AG04450 (cell line): ENCODE data around the gene EHMT1. TPM values are rescaled to one million over a fixed set of nuclear protein-coding genes. Genes with fewer than 3 reads are reported as not detected.

Experiments
- CTCF ChIA-PET: fragments of 300-600, 350-600 bp; formaldehyde crosslinking; extraction: SDS; loops from one replicate; lab custom pipeline; 2022; ENCODE audit warnings: antibody characterized with exemption, inconsistent platforms; lab: Charles Lee
- POLR2A ChIA-PET: fragments of 350-600 bp; formaldehyde crosslinking; extraction: SDS; loops from one replicate; lab custom pipeline; 2021; ENCODE audit warnings: antibody characterized with exemption, inconsistent platforms; lab: Yijun Ruan, JAX
- DNase-seq: peaks from one replicate; pipeline ENCODE4 v3.0.0-alpha.2; 2011; ENCODE audit warnings: low read depth, low spot score
- H3K27ac ChIP-seq: one replicate; pipeline ENCODE4 v1.5.1; 2012; ENCODE audit warnings: low read depth, low read length, control low read depth
- H3K27me3 ChIP-seq: one replicate; pipeline ENCODE4 v1.6.0; 2012; ENCODE audit warnings: low read length; ENCODE audit not compliant: control insufficient read depth, insufficient read depth
- H3K4me3 ChIP-seq: 2 replicates; pipeline ENCODE4 v1.5.1; 2011; ENCODE audit warnings: mild to moderate bottlenecking, low read depth, low read length, control low read depth
- H3K9me3 ChIP-seq: 2 replicates; pipeline ENCODE4 v1.5.1; 2012; ENCODE audit warnings: low read length; ENCODE audit not compliant: control insufficient read depth, insufficient read depth
- polyA plus RNA-seq: library from polyadenylated mRNA; depleted of rRNA; stranded (reverse); fragments of >200 nt; gene quantifications from 2 replicates; pipeline ENCODE4 v1.2.3, GENCODE V29; 2011
- TF ChIP-seq, protein P1 (sequence below): IDR thresholded peaks from 2 replicates; pipeline ENCODE4 v1.5.1; 2011; ENCODE audit warnings: low read depth, low read length, control low read depth, inconsistent platforms

EHMT1 gene
- polyA plus RNA-seq, 1 experiment: 26.1 TPM

DNA sequence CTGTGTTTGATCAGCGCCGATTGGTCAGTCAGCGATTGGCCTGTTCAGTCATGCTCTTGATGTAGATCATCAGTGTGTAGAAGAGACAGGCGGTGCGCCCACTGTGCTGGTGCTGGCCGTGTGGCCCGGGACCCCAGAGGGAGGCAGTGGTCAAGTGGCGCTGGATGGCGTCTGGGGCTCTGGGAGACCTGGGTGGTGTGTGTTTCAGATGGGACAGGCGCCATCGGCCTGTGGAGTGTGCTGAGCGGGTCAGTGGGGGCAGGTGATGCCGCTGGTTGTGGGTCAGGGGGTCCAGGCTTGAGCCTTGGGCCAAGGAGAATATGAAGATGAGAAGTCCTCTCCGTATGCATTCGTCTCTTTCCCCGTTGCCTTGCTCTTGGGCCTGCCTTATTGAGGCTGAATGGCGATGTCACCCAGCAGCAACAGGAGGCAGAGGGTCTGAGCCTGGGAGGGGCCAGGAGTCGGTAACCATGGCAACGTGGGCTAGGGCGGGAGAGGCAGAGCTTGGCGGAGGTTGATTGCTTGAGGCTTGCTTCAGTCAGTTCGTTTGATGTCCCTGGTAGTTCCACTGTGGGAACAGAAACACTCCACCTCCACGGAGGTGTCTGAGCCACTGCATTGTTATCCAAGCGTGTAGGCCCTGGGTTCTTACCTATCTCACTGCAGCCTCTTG, 141.0 kb downstream of the EHMT1 start:
- ChIA-PET POLR2A (no interaction called here), CTCF (no interaction called here)
- Histone ChIP-seq H3K27ac (no peak overlapping the region), H3K9me3 (peaks cover 7% of the 10 kb centered on the region), H3K4me3 (no peak overlapping the region), H3K27me3 (no peaks in the 10 kb centered on the region)
- TF ChIP-seq, protein P1, sequence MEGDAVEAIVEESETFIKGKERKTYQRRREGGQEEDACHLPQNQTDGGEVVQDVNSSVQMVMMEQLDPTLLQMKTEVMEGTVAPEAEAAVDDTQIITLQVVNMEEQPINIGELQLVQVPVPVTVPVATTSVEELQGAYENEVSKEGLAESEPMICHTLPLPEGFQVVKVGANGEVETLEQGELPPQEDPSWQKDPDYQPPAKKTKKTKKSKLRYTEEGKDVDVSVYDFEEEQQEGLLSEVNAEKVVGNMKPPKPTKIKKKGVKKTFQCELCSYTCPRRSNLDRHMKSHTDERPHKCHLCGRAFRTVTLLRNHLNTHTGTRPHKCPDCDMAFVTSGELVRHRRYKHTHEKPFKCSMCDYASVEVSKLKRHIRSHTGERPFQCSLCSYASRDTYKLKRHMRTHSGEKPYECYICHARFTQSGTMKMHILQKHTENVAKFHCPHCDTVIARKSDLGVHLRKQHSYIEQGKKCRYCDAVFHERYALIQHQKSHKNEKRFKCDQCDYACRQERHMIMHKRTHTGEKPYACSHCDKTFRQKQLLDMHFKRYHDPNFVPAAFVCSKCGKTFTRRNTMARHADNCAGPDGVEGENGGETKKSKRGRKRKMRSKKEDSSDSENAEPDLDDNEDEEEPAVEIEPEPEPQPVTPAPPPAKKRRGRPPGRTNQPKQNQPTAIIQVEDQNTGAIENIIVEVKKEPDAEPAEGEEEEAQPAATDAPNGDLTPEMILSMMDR: no peak
- no peak for DNase-seq

DNA sequence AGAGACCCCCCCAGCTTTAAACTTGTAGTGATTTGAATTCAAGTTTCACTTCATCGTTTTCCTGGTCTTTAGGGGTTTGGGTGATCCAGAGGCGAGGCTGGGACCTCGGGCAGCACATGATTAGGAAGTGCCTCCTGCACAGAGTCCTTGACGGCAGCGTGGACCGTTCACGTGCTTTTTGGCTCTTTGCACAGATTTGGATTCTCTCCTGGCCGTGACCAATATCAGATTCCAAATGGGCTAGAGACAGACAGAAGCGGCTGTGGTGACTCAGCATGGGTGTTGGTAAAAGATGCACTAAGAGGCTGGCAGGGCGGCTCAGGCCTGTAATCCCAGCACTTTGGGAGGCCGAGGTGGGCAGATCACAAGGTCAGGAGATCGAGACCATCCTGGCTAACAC, 141.6 kb downstream of the EHMT1 start:
- Histone ChIP-seq H3K27me3 (no peaks in the 10 kb centered on the region), H3K27ac (no peak overlapping the region), H3K9me3 (peaks cover 1% of the 10 kb centered on the region), H3K4me3 (no peak overlapping the region)
- TF ChIP-seq, protein P1: no peak
- ChIA-PET CTCF (no interaction called here), POLR2A (no interaction called here)
- DNase-seq: no peak

DNA sequence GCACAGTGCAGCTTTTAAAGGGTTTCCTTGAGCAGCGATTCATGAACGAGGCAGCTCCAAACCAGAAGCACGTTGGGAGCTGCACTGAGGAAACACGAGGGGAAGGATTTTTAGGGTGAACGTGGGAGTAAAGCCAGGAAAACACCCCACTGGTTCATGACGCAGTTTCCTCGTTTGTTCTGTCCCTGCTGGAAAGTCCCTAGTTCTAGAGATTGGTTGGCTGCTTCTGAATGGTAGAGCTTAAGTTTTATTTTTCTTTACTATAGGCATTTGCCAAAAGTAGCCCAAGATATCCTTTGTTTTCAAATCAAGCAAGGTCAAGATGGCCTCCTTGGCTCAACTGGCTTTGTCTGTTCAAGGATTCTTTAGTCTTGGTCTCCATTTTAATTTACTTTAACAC, 142.2 kb downstream of the EHMT1 start:
- TF ChIP-seq, protein P1: no peak
- ChIA-PET POLR2A (no interaction called here), CTCF (no interaction called here)
- Histone ChIP-seq H3K27ac (no peak overlapping the region), H3K9me3 (no peaks in the 10 kb centered on the region; the same call in 1 of the 2 replicates), H3K4me3 (no peak overlapping the region), H3K27me3 (no peaks in the 10 kb centered on the region)
- DNase-seq: no peak

DNA sequence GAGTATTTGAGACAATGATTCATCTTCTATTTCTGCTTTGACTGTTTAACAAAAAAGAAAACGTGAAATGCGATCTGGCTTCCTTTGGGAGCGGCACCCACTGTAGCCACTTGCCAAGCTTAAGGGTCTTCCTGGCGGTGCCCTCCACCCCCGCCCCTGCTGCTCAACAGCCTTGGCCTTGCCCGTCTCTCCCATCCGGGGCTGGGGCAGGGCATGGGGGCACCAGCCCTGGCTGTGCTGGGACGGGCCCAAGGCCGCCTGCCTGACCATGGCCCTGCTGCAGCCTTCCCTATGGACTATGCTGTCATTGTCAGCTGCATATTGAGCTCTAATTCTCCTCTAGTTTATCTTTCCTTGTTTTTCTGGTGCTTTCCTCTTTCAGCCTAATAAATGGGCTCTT, 143.0 kb downstream of the EHMT1 start:
- Histone ChIP-seq H3K27me3 (no peaks in the 10 kb centered on the region), H3K4me3 (no peak overlapping the region), H3K27ac (no peak overlapping the region), H3K9me3 (no peaks in the 10 kb centered on the region; the same call in 1 of the 2 replicates)
- DNase-seq: no peak
- TF ChIP-seq, protein P1: no peak
- ChIA-PET CTCF (no interaction called here), POLR2A (no interaction called here)

DNA sequence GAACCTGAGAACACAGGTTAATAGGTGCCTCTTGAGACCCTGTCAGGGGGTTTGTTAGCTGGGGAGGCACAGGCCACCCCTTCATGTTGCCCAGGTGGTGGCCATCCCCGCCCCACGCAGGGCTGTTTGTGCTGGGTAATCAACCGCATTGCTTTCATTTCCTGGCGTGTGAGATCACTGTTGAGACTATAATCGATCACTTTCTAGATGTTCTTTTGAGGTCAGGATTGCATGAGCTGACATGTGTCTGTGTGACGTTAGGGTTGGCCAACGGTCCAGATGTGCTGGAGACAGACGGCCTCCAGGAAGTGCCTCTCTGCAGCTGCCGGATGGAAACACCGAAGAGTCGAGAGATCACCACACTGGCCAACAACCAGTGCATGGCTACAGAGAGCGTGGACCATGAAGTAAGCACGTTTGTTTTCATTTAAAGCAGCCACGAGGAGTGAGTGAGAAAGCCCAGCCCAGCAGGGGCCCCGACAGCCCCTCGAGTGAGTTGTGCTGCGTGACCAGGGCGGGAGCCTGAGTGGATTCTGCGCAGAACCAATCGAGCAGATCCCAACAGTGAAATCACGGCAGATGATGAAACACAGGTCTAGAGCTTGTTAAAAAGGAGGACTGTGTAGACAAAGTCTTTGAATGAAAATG, 143.7 kb downstream of the EHMT1 start:
- CTCF ChIA-PET: no interaction called here
- TF ChIP-seq, protein P1: no peak
- no peaks in the 10 kb centered on the region for H3K27me3 ChIP-seq
- DNase-seq: no peak
- no peak overlapping the region for H3K4me3 ChIP-seq
- POLR2A ChIA-PET: no interaction called here
- H3K27ac ChIP-seq: peak overlapping the region; percentile 31
- H3K9me3 ChIP-seq: no peaks in the 10 kb centered on the region; the same call in 1 of the 2 replicates
